ENCODE data around the gene PMS1.
"Not testable (repeated sequence)": the region's sequence is repeated elsewhere in the genome, so short reads cannot be mapped to it uniquely, and the experiment has no call there.

The PMS1 gene

GRCh38 chr2:189783927-189784867 lies at the start of gene PMS1, which contains the start of gene ORMDL1:
TSS of gene PMS1 (plus strand) at chr2:189784450. CDS start at chr2:189791810, 7,360 bp downstream.
TSS of gene ORMDL1 (minus strand) at chr2:189784339. CDS start at chr2:189782595, 1,744 bp downstream.
- peak; percentile 52 for DNase-seq

GRCh38 chr2:189751080-189751658 lies 33.1 kb upstream of the PMS1 start:
- no peak for DNase-seq

- no peak for DNase-seq
Observed at GRCh38 chr2:189756311-189756952, 27.8 kb upstream of the PMS1 start.

GRCh38 chr2:189760154-189760553 lies 24.1 kb upstream of the PMS1 start:
- not testable (repeated sequence) for DNase-seq

GRCh38 chr2:189762229-189762550 lies 22.1 kb upstream of the PMS1 start:
- DNase-seq: no peak

- DNase-seq: peak; percentile 84
Observed at GRCh38 chr2:189762551-189763298, 21.5 kb upstream of the PMS1 start, which contains the start of gene OSGEPL1. TSS of gene OSGEPL1 (minus strand) at chr2:189762792. CDS start at chr2:189761640, 1,152 bp downstream.

- no peak for DNase-seq
Observed at GRCh38 chr2:189763908-189764661, 20.2 kb upstream of the PMS1 start.

GRCh38 chr2:189770590-189771322 lies 13.5 kb upstream of the PMS1 start:
- no peak for DNase-seq

GRCh38 chr2:189772212-189772611 lies 12.0 kb upstream of the PMS1 start:
- no peak for DNase-seq

GRCh38 chr2:189782221-189782671 lies 2.0 kb upstream of the PMS1 start:
- DNase-seq: peak; percentile 62

GRCh38 chr2:189783451-189783926 lies 761 bp upstream of the PMS1 start:
- DNase-seq: no peak

GRCh38 chr2:189791338-189792042 lies 7.2 kb downstream of the PMS1 start:
- DNase-seq: no peak

- no peak for DNase-seq
Observed at GRCh38 chr2:189794310-189794709, 10.1 kb downstream of the PMS1 start.

- DNase-seq: no peak
Observed at GRCh38 chr2:189797902-189798301, 13.7 kb downstream of the PMS1 start.

GRCh38 chr2:189798312-189799029 lies 14.2 kb downstream of the PMS1 start:
- DNase-seq: peak; percentile 6

GRCh38 chr2:189799030-189799331 lies 14.7 kb downstream of the PMS1 start:
- DNase-seq: no peak

GRCh38 chr2:189799531-189799930 lies 15.3 kb downstream of the PMS1 start:
- no peak for DNase-seq

- no peak for DNase-seq
Observed at GRCh38 chr2:189802396-189802912, 18.2 kb downstream of the PMS1 start.

GRCh38 chr2:189803431-189803830 lies 19.2 kb downstream of the PMS1 start:
- DNase-seq: no peak
